ENCODE data around the gene CCDC54.

DNA sequence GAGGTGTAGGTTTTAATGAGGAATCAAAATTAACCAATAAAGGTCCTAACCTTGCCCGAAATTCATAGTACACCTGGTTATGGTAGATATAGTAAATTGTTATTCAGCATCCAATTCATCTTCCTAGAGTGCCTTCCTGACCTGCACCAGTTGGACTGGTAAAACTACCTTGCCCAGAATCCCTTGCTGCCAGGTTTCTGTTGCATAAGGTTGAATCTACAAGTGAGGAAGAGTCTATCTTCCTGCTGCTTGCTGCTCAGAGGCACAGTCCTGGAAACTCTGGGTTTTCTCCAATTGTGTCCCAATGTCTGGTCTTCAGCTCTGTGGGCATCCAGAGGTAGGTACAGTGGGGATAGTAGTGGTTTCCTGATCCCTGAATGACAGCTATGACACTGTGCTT, 17.3 kb downstream of the CCDC54 start:
- TF ChIP-seq CTCF (IDR thresholded peaks at IDR 0.05; ENCODE audit: poor library complexity) (no peak), EZH2 (IDR thresholded peaks at IDR 0.05; ENCODE audit: borderline replicate concordance) (no peak), EZH2phosphoT487 (IDR thresholded peaks at IDR 0.05; ENCODE audit: low read depth, severe bottlenecking, unreplicated experiment) (no peak)

Measured in hepatocyte (in vitro differentiated cells).